HG02610 (cell line): ENCODE measurements around the gene GSTT2.

Experiments used
- ATAC-seq: cut with Tn5 transposase; IDR thresholded peaks from one replicate; pipeline ENCODE4 v1.9.1; 2021; ENCODE audit warnings: mild to moderate bottlenecking, moderate library complexity; ENCODE audit not compliant: unreplicated experiment

The GSTT2 gene

DNA sequence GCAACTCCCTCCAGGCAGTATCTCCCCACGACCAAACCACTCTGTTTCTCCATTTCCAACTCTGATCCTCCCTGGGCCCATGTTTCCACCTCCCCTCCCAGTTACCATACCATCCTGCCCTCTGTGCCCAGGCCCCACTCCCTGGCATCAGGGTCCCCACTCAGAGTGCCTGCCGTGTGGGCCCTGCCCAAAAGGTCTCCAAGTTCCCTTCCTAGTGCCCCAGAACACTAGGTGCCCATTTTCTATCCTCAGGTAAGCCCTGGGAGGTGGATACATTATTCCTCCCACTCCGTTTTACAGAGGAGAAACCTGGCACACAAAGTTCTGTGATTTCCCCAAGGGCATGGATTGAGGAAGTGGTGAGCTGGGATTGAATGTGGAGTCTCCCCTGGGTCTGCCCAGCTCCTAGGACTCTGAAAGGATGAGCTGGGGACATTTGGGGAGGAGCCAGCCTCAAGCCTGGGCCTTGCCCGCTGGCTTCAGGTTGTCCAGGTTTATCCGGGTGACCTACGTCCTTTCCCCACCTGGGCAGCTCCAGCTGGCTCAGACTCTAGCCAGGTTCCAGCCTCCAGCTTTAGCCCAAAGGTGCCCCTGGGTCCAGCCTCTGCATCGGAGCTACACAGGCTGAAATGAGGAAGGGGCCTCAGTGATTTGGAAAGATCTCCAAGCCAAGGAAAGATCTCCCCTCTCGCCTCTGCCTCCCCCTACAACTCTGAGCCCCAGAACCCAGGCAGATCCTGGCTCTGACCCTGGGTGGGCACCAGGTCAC, 27.5 kb downstream of the GSTT2 start:
- ATAC-seq = no peak

GRCh38 chr22:24008022-24008283, 28.0 kb downstream of the GSTT2 start:
- ATAC-seq = no peak

- no peak for ATAC-seq
Observed at GRCh38 chr22:24008381-24009226, 28.7 kb downstream of the GSTT2 start.

GRCh38 chr22:24009227-24010017, 29.5 kb downstream of the GSTT2 start:
- ATAC-seq = no peak

DNA sequence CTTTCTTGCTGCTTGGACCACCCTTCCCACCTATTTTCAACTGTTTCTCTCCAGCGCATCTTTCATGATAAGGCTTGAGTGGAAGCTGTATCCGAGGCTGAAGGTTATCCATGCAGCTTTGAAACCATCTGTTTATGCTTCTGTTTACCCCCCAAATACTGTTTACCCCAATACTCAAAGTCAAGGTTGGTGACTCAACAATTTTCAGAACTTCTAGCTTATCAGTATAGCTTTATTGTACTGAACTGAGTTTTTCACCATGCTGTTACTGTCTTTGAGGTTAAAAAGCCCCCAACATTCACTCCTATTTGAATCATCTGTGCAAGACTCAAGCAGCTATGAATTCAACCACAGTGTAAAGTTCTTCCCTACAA, 30.1 kb downstream of the GSTT2 start:
- ATAC-seq = no peak

DNA sequence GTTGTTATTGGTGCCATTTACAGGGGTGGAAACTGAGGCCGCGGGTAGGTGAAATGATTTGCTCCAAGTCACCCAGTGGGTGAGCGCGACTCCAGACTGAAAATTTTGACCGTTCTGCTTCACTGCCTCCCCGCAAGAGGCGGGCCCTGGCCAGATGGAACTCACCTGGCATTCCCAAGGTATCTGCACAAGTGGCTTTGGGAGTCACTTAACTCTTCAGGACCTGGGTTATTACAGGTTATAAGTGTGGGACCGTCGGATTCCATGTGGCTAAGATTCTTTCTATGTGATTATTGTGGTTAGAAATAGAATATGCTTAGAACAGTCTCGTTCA, 31.8 kb downstream of the GSTT2 start:
- no peak for ATAC-seq

DNA sequence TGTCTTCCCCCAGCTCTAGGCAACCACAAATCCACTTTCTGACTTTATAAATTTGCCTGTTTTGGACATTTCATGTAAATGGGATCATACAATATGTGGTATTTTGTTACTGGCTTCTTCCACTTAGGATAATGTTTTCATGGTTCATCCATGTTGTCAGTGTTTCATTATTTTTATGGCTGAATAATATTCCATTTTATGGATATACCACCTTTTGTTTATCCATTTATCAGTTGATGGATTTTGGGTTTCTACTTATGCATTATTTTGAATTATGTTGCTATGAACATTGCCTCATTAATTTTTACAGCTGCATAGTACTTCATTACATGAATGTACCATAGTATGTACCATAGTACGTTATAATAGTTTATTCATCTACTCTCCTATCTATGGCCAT, 36.2 kb downstream of the GSTT2 start:
- no peak for ATAC-seq

DNA sequence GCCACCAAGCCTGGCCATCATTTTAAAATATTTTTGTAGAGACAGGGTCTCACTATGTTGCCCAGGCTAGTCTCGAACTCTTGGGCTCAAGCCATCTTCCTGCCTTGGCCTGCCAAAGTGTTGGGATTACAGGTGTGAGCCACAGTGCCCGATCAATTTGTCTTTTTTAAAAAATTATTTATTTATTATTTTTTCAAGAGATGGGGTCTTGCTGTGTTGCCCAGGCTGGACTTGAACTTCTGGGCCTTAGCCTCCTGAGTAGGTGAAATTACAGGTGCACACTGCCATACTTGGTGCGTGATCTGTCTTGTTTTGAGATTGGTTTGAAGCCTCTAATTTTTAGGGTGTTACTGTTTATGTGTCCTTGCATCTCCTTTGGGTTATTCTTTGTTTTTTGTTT, 41.4 kb downstream of the GSTT2 start:
- no peak for ATAC-seq

- ATAC-seq = no peak
Observed at GRCh38 chr22:24023204-24023789, 43.4 kb downstream of the GSTT2 start.

DNA sequence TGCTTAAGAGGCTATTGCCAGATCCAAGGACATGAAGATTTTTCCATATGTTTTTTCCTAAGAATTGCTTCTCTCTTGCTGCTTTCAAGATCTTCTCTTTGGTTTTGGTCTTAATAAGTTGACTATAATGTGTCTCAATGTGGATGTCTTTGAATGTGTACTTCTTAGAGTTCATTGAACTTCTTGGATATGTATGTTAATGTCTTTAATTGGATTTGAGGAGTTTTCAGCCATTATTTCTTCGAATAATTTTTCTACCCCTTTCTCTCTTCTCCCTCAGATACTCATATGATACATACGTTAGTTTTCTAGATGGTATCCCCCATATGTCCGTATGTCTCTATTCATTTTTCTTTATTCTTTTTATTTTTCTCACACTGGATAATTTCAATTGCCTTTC, 44.4 kb downstream of the GSTT2 start:
- ATAC-seq = no peak

GRCh38 chr22:24025475-24025874, 45.5 kb downstream of the GSTT2 start:
- ATAC-seq = no peak

DNA sequence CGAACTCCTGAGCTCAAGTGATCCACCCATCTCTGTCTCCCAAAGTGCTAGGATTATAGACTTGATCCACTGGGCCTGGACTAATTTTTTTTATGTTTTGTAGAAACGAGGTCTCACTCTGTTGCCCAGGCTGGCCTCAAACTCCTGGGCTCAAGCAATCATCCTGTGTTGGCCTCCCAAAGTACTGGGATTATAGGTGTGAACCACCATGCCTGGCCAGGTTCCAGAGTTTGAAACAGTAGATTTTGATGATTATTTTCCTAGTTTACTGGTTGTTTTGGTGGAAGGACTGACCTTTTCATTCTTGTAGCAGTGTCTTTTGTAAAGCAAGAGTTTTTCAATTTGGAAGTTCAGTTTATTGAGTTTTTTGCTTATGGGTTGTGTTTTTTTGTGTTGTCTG, 46.1 kb downstream of the GSTT2 start:
- ATAC-seq = no peak

- ATAC-seq = no peak
Observed at GRCh38 chr22:24026733-24027132, 46.8 kb downstream of the GSTT2 start.

- ATAC-seq = no peak
Observed at GRCh38 chr22:24027389-24027975, 47.5 kb downstream of the GSTT2 start.

DNA sequence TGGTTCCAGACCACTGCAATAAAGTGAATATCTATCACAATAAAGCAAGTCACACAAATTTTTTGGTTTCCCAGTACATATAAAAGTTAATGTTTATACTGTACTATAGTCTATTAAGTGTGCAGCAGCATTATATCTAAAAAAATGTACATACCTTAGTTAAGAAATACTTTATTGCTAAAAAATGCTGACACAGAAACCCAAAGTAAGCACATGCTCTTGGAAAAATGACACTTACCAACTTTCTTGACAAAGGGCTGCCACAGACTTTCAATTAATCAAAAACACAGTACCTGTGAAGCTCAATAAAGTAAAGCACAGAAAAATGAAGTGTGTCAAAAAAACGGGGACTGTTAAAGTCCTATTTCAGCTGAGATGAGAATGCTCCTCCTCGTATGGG, 48.1 kb downstream of the GSTT2 start:
- ATAC-seq = no peak

GRCh38 chr22:24028533-24028932, 48.6 kb downstream of the GSTT2 start:
- ATAC-seq = no peak

GRCh38 chr22:24029304-24029703, 49.4 kb downstream of the GSTT2 start:
- ATAC-seq = no peak

DNA sequence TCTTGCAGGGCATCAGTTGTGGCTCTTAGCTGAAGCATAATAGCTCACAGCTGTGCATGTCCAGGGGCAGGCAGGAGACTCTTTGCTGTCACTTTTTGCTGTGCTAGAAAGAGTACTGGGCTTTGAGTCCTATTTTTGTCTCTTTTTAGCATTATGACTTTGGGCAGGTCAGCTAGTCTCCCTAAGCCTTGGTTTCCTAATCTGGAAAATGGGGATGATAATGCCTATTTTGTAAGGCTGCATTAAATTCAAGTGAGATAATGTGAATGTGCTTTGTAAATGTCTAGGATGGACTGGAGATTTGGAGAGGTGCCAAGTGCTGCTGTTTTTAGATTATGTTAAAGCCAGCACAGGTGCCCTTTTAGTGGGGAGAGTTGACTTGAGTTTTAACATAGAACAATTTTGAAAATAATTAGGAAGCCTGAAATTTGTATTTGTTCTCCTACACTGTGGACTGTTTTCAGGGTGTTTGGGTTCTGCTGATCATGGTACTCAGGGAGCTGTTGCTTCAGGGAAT, 50.3 kb downstream of the GSTT2 start:
- no peak for ATAC-seq
